Activated gamma-delta T cell treated with Interleukin-2 at 50 U/mL for 16 hours (primary cell): Measurements from ENCODE around the gene PEX13.
"Not testable (repeated sequence)": the region's sequence is repeated elsewhere in the genome, so short reads cannot be mapped to it uniquely, and the experiment has no call there.

Experiments used
- DNase-seq: peaks from one replicate; pipeline ENCODE4 v3.0.0-alpha.2; 2020

Gene PEX13

GRCh38 chr2:61017556-61018317 is at the start of gene PEX13, which contains the start of gene PUS10:
PEX13 (plus strand) TSS chr2:61017720; CDS start chr2:61017760, 40 bp downstream.
PUS10 (minus strand) TSS chr2:61018255; CDS start chr2:61011890, 6,365 bp downstream.
- DNase-seq = peak; percentile 50

GRCh38 chr2:60972889-60973656 is 44.4 kb upstream of the PEX13 start:
- DNase-seq = no peak

GRCh38 chr2:60973705-60974104 is 43.8 kb upstream of the PEX13 start:
- DNase-seq = no peak

GRCh38 chr2:60974652-60975051 is 42.9 kb upstream of the PEX13 start:
- no peak for DNase-seq

- DNase-seq = no peak
Measured at GRCh38 chr2:60976256-60976850, 41.2 kb upstream of the PEX13 start.

GRCh38 chr2:60976875-60977561 is 40.5 kb upstream of the PEX13 start:
- no peak for DNase-seq

GRCh38 chr2:60977562-60977895 is 40.0 kb upstream of the PEX13 start:
- DNase-seq = no peak

GRCh38 chr2:60979231-60979630 is 38.3 kb upstream of the PEX13 start:
- DNase-seq = no peak

GRCh38 chr2:60980071-60980815 is 37.3 kb upstream of the PEX13 start:
- DNase-seq = no peak

- not testable (repeated sequence) for DNase-seq
Measured at GRCh38 chr2:60982066-60982465, 35.5 kb upstream of the PEX13 start.

- no peak for DNase-seq
Measured at GRCh38 chr2:60984720-60985119, 32.8 kb upstream of the PEX13 start.

GRCh38 chr2:60987041-60987440 is 30.5 kb upstream of the PEX13 start:
- DNase-seq = no peak

GRCh38 chr2:60987656-60988055 is 29.9 kb upstream of the PEX13 start:
- DNase-seq = not testable (repeated sequence)

- no peak for DNase-seq
Measured at GRCh38 chr2:60989259-60989658, 28.3 kb upstream of the PEX13 start.

GRCh38 chr2:60991644-60992043 is 25.9 kb upstream of the PEX13 start:
- DNase-seq = no peak

GRCh38 chr2:60992985-60993392 is 24.5 kb upstream of the PEX13 start:
- DNase-seq = no peak

GRCh38 chr2:60994131-60994530 is 23.4 kb upstream of the PEX13 start:
- DNase-seq = no peak

GRCh38 chr2:60998628-60999545 is 18.6 kb upstream of the PEX13 start:
- DNase-seq = no peak

GRCh38 chr2:61005736-61006135 is 11.8 kb upstream of the PEX13 start:
- no peak for DNase-seq

GRCh38 chr2:61006486-61007105 is 10.9 kb upstream of the PEX13 start:
- no peak for DNase-seq

- DNase-seq = no peak
Measured at GRCh38 chr2:61009355-61009754, 8.2 kb upstream of the PEX13 start.
